Stimulated activated naive CD8-positive, alpha-beta T cell treated with anti-CD3 and anti-CD28 coated beads, Interleukin-15, amount 100 ng/mL, for 72 hours (primary cell): ENCODE data around the gene GPC1.
"Not testable (repeated sequence)": the region's sequence is repeated elsewhere in the genome, so short reads cannot be mapped to it uniquely, and the experiment has no call there.

Experiments used
- ATAC-seq: fragments of 150-1000 bp; cut with Tn5 transposase; 2 replicates; pipeline ENCODE4 v1.10.0; 2021; ENCODE audit warnings: mild to moderate bottlenecking, moderate library complexity
- DNase-seq, 2 donors: peaks; one replicate each; pipeline ENCODE4 v3.0.0; 2021 to 2022
- H3K27ac Mint-ChIP-seq, 2 donors: one replicate each; pipeline ENCODE4 v1.8.0; 2022; ENCODE audit warnings: mild to moderate bottlenecking in 2 of 2, mixed read lengths in 2 of 2, moderate library complexity in 2 of 2
- H3K27me3 Mint-ChIP-seq: one replicate; pipeline ENCODE4 v1.8.0; 2022; ENCODE audit warnings: mixed read lengths
- H3K4me1 Mint-ChIP-seq: one replicate; pipeline ENCODE4 v1.8.0; 2022; ENCODE audit warnings: mild to moderate bottlenecking, mixed read lengths
- H3K4me3 Mint-ChIP-seq, 2 donors: one replicate each; pipeline ENCODE4 v1.8.0; 2022; ENCODE audit warnings: mild to moderate bottlenecking in 2 of 2, mixed read lengths in 2 of 2, moderate library complexity in 1 of 2
- H3K9me3 Mint-ChIP-seq, 2 donors: one replicate each; pipeline ENCODE4 v1.8.0; 2022; ENCODE audit warnings: mixed read lengths in 2 of 2

The GPC1 gene

GRCh38 chr2:240435457-240435947 is at the start of gene GPC1:
GPC1 (plus strand) TSS chr2:240435663; CDS start chr2:240435919, 256 bp downstream.
- peaks cover 32% of the 10 kb centered on the region for H3K4me1 Mint-ChIP-seq
- DNase-seq (no peak), ATAC-seq (peak; percentile 68)
- H3K9me3 Mint-ChIP-seq = no peaks in the 10 kb centered on the region
- peak within 1 kb of the TSS in 1 of 2 donors; percentile 38 for H3K27ac Mint-ChIP-seq
- peak within 1 kb of the TSS; percentile 71 to 86 for H3K4me3 Mint-ChIP-seq
- peaks cover 47% of the 10 kb centered on the region for H3K27me3 Mint-ChIP-seq

- Mint-ChIP-seq H3K9me3 (no peaks in the 10 kb centered on the region), H3K4me1 (no peaks in the 10 kb centered on the region), H3K27ac (no peak overlapping the region), H3K4me3 (no peak overlapping the region), H3K27me3 (peaks cover 10% of the 10 kb centered on the region)
- DNase-seq = no peak
- no peak for ATAC-seq
These were observed 49.1 kb upstream of the GPC1 start for GRCh38 chr2:240386326-240386725.

- not testable (repeated sequence) for DNase-seq, H3K4me3 Mint-ChIP-seq, H3K9me3 Mint-ChIP-seq, ATAC-seq, H3K27ac Mint-ChIP-seq, H3K4me1 Mint-ChIP-seq
- H3K27me3 Mint-ChIP-seq = peaks cover 10% of the 10 kb centered on the region
These were observed 48.7 kb upstream of the GPC1 start for GRCh38 chr2:240386743-240387142.

GRCh38 chr2:240387325-240387668 is 48.2 kb upstream of the GPC1 start:
- H3K9me3 Mint-ChIP-seq = no peaks in the 10 kb centered on the region
- ATAC-seq (no peak), DNase-seq (no peak)
- no peak overlapping the region for H3K27ac Mint-ChIP-seq
- peaks cover 10% of the 10 kb centered on the region for H3K27me3 Mint-ChIP-seq
- H3K4me3 Mint-ChIP-seq = no peak overlapping the region
- H3K4me1 Mint-ChIP-seq = peaks cover 4% of the 10 kb centered on the region

- no peak for ATAC-seq
- Mint-ChIP-seq H3K4me3 (no peak overlapping the region), H3K9me3 (no peaks in the 10 kb centered on the region), H3K4me1 (peaks cover 9% of the 10 kb centered on the region), H3K27ac (peak overlapping the region in 1 of 2 donors; percentile 22), H3K27me3 (peaks cover 10% of the 10 kb centered on the region)
- no peak for DNase-seq
These were observed 47.6 kb upstream of the GPC1 start for GRCh38 chr2:240387669-240388358.

GRCh38 chr2:240388471-240389301 is 46.8 kb upstream of the GPC1 start:
- Mint-ChIP-seq H3K27ac (no peak overlapping the region), H3K4me1 (peaks cover 12% of the 10 kb centered on the region), H3K4me3 (no peak overlapping the region), H3K27me3 (peaks cover 6% of the 10 kb centered on the region), H3K9me3 (no peaks in the 10 kb centered on the region)
- ATAC-seq = no peak
- no peak for DNase-seq

GRCh38 chr2:240389302-240389805 is 46.1 kb upstream of the GPC1 start:
- no peak for ATAC-seq
- H3K27me3 Mint-ChIP-seq = no peaks in the 10 kb centered on the region
- H3K4me1 Mint-ChIP-seq = peaks cover 12% of the 10 kb centered on the region
- no peaks in the 10 kb centered on the region for H3K9me3 Mint-ChIP-seq
- no peak for DNase-seq
- no peak overlapping the region for H3K27ac Mint-ChIP-seq
- no peak overlapping the region for H3K4me3 Mint-ChIP-seq

GRCh38 chr2:240390091-240391073 is 45.1 kb upstream of the GPC1 start:
- no peak overlapping the region for H3K4me3 Mint-ChIP-seq
- no peaks in the 10 kb centered on the region for H3K9me3 Mint-ChIP-seq
- H3K27ac Mint-ChIP-seq = no peak overlapping the region
- H3K4me1 Mint-ChIP-seq = peaks cover 12% of the 10 kb centered on the region
- H3K27me3 Mint-ChIP-seq = no peaks in the 10 kb centered on the region
- no peak for DNase-seq
- ATAC-seq = peak; percentile 19

- Mint-ChIP-seq H3K4me3 (no peak overlapping the region), H3K27ac (no peak overlapping the region), H3K4me1 (peaks cover 12% of the 10 kb centered on the region), H3K9me3 (no peaks in the 10 kb centered on the region), H3K27me3 (no peaks in the 10 kb centered on the region)
- no peak for ATAC-seq
- no peak for DNase-seq
These were observed 44.1 kb upstream of the GPC1 start for GRCh38 chr2:240391111-240392051.

- no peaks in the 10 kb centered on the region for H3K27me3 Mint-ChIP-seq
- no peak overlapping the region for H3K4me3 Mint-ChIP-seq
These were observed 43.1 kb upstream of the GPC1 start for GRCh38 chr2:240392084-240392947.

GRCh38 chr2:240392948-240393830 is 42.3 kb upstream of the GPC1 start:
- peak overlapping the region in 1 of 2 donors; percentile 76 for H3K27ac Mint-ChIP-seq
- H3K27me3 Mint-ChIP-seq = no peaks in the 10 kb centered on the region
- DNase-seq = no peak
- ATAC-seq = no peak
- no peak overlapping the region for H3K4me3 Mint-ChIP-seq
- H3K9me3 Mint-ChIP-seq = no peaks in the 10 kb centered on the region
- H3K4me1 Mint-ChIP-seq = peaks cover 12% of the 10 kb centered on the region

More at GRCh38 chr2:240392084-240392947, 43.1 kb upstream of the GPC1 start:
- no peaks in the 10 kb centered on the region for H3K9me3 Mint-ChIP-seq
- no peak for DNase-seq
- H3K4me1 Mint-ChIP-seq = peaks cover 12% of the 10 kb centered on the region
- H3K27ac Mint-ChIP-seq = peak overlapping the region in 1 of 2 donors; percentile 76
- ATAC-seq = no peak

GRCh38 chr2:240393831-240394410 is 41.5 kb upstream of the GPC1 start:
- Mint-ChIP-seq H3K27ac (no peak overlapping the region), H3K9me3 (no peaks in the 10 kb centered on the region), H3K27me3 (no peaks in the 10 kb centered on the region), H3K4me3 (no peak overlapping the region), H3K4me1 (peaks cover 12% of the 10 kb centered on the region)
- DNase-seq = no peak
- ATAC-seq = no peak
